ENCODE data around the gene ZMYM4. TPM values are rescaled to one million over a fixed set of nuclear protein-coding genes. Genes with fewer than 3 reads are reported as not detected.

ZMYM4 gene
- total and polyA plus RNA-seq, 12 donors: 14.7 to 59.2 (median 38.7) TPM

DNA sequence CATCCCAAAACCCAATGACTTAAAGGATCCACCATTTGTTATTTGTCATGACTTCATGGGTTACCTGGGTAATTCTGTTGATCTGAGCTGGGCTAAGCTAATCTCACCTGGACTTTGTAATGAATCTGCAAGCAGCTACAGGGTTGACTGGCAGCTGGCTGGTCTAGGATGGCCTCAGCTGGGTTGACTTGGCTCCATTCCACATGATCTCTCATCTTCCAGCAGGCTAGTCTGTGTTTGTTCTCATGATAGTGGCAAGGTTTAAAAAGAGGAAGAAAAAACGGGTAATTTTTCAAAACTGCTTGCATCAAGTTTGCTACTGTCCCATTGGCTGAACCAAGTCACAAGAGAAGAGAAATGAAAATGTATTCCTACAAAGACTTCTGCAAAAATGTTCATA, 24.8 kb upstream of the ZMYM4 start:
- no peaks in the 10 kb centered on the region for H3K9me3 ChIP-seq (replicated peaks in 1 of 3)
- H3K4me1 ChIP-seq (replicated peaks in 1 of 2): no peaks in the 10 kb centered on the region
- intact Hi-C loops (cut with DNase I): no loop called here
- no peaks in the 10 kb centered on the region for H3K27me3 ChIP-seq
- peak in 2 of 7 donors; percentile 16 to 36 for DNase-seq
- H3K36me3 ChIP-seq (replicated peaks in 1 of 2): no peaks in the 10 kb centered on the region
- no peak for TF ChIP-seq POLR2A (IDR thresholded peaks at IDR 0.05)
- TF ChIP-seq CTCF (IDR thresholded peaks at IDR 0.05): no peak
- H3K4me3 ChIP-seq: no peak overlapping the region
- no peak overlapping the region for H3K27ac ChIP-seq
- 25 to 55% (median 38%) methylated on average over 1 of the region's 1 CpG for WGBS, 4 donors

DNA sequence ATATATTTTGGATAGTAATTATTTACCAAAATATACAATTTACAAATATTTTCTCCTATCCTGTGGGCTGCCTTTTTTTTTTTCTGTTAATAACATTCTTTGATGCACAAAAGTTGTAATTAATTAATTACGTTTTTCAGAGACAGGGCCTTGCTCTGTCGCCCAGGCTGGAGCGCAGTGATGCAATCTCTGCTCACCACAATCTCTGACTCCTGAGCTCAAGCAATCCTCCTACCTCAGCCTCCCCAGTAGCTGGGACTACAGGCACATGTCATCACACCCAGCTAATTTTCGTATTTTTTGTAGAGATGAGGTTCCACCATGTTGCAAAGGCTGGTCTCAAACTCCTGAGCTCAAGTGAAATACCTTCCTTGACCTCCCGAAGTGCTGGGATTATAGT, 21.3 kb upstream of the ZMYM4 start:
- Histone ChIP-seq H3K27me3 (no peaks in the 10 kb centered on the region), H3K9me3 (replicated peaks in 1 of 3) (no peaks in the 10 kb centered on the region), H3K36me3 (replicated peaks in 1 of 2) (no peaks in the 10 kb centered on the region), H3K4me1 (replicated peaks in 1 of 2) (no peaks in the 10 kb centered on the region), H3K27ac (no peak overlapping the region), H3K4me3 (no peak overlapping the region)
- DNase-seq: no peak
- intact Hi-C loops (cut with DNase I): no loop called here
- TF ChIP-seq POLR2A (IDR thresholded peaks at IDR 0.05): no peak
- TF ChIP-seq CTCF (IDR thresholded peaks at IDR 0.05): no peak
- 83 to 89% (median 87%) methylated on average over 5 of the region's 5 CpGs for WGBS, 4 donors

DNA sequence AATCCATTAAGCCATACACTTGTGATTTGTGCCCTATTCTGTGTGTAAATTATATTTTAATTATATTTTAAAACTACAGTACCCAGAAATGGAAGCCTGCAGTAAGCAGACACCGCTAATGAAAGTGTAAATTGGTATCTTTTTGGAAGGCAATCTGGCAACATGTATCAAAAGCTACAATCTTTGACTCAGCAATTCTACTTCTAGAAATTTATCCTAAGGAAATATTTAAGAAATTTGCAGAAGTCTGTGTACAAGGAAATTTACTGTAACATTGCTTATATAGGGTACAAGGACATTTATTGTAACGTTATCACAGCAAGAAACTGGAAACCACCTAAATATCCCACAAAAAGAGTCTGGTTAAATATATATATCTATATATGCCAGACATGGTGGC, 14.6 kb upstream of the ZMYM4 start:
- H3K27ac ChIP-seq: no peak overlapping the region
- intact Hi-C loops (cut with DNase I): no loop called here
- H3K27me3 ChIP-seq: no peaks in the 10 kb centered on the region
- H3K36me3 ChIP-seq (replicated peaks in 1 of 2): no peaks in the 10 kb centered on the region
- H3K9me3 ChIP-seq (replicated peaks in 1 of 3): no peaks in the 10 kb centered on the region
- WGBS, 4 donors: 80 to 88% (median 87%) methylated on average over 2 of the region's 2 CpGs
- DNase-seq: no peak
- no peak overlapping the region for H3K4me3 ChIP-seq
- TF ChIP-seq POLR2A (IDR thresholded peaks at IDR 0.05) (no peak), CTCF (IDR thresholded peaks at IDR 0.05) (no peak)
- no peaks in the 10 kb centered on the region for H3K4me1 ChIP-seq (replicated peaks in 1 of 2)

DNA sequence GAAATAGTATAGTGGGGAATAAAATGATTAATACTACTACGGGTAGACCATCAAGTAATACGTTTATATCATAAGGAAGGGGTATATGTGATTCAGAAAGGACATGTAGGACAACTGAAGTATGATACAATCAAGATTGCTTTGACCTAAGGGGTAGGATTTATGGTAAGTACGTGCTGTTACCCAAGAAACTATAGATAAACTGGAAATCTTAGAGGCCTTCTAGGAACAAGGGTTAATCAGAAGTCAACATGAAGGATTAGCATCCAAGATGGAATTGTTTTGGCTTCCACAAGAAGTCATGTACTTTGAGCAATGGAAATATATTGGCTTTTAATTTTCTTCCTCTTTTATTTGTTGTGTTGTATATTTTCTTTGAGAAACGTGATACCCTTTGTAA, 13.2 kb upstream of the ZMYM4 start:
- no peak for TF ChIP-seq CTCF (IDR thresholded peaks at IDR 0.05)
- TF ChIP-seq POLR2A (IDR thresholded peaks at IDR 0.05): no peak
- H3K27ac ChIP-seq: no peak overlapping the region
- no peak for DNase-seq
- H3K4me1 ChIP-seq (replicated peaks in 1 of 2): no peaks in the 10 kb centered on the region
- no peaks in the 10 kb centered on the region for H3K27me3 ChIP-seq
- H3K9me3 ChIP-seq (replicated peaks in 1 of 3): no peaks in the 10 kb centered on the region
- no peaks in the 10 kb centered on the region for H3K36me3 ChIP-seq (replicated peaks in 1 of 2)
- WGBS, 4 donors: 87 to 88% (median 88%) methylated on average over 4 of the region's 4 CpGs
- H3K4me3 ChIP-seq: no peak overlapping the region
- intact Hi-C loops (cut with DNase I): no loop called here

Data from adrenal gland (tissue), 12 donors.